AG04450 (cell line): ENCODE results near the gene ZIC5. TPM values are rescaled to one million over a fixed set of nuclear protein-coding genes. Genes with fewer than 3 reads are reported as not detected.
A peak's percentile ranks its signal among the peaks of the same experiment; 100 is the strongest.

Source experiments
- CTCF ChIA-PET: fragments of 300-600, 350-600 bp; formaldehyde crosslinking; extraction: SDS; loops from one replicate; lab custom pipeline; 2022; ENCODE audit warnings: antibody characterized with exemption, inconsistent platforms; lab: Charles Lee
- POLR2A ChIA-PET: fragments of 350-600 bp; formaldehyde crosslinking; extraction: SDS; loops from one replicate; lab custom pipeline; 2021; ENCODE audit warnings: antibody characterized with exemption, inconsistent platforms; lab: Yijun Ruan, JAX
- DNase-seq: peaks from one replicate; pipeline ENCODE4 v3.0.0-alpha.2; 2011; ENCODE audit warnings: low read depth, low spot score
- H3K27ac ChIP-seq: one replicate; pipeline ENCODE4 v1.5.1; 2012; ENCODE audit warnings: low read depth, low read length, control low read depth
- H3K27me3 ChIP-seq: one replicate; pipeline ENCODE4 v1.6.0; 2012; ENCODE audit warnings: low read length; ENCODE audit not compliant: control insufficient read depth, insufficient read depth
- H3K4me3 ChIP-seq: 2 replicates; pipeline ENCODE4 v1.5.1; 2011; ENCODE audit warnings: mild to moderate bottlenecking, low read depth, low read length, control low read depth
- H3K9me3 ChIP-seq: 2 replicates; pipeline ENCODE4 v1.5.1; 2012; ENCODE audit warnings: low read length; ENCODE audit not compliant: control insufficient read depth, insufficient read depth
- CTCF ChIP-seq: IDR thresholded peaks from 2 replicates; pipeline ENCODE4 v1.5.1; 2011; ENCODE audit warnings: low read depth, low read length, control low read depth, inconsistent platforms
- polyA plus RNA-seq: library from polyadenylated mRNA; depleted of rRNA; stranded (reverse); fragments of >200 nt; gene quantifications from 2 replicates; pipeline ENCODE4 v1.2.3, GENCODE V29; 2011

The ZIC5 gene
- polyA plus RNA-seq, 1 experiment = not detected

- Histone ChIP-seq H3K27ac (no peak overlapping the region), H3K9me3 (peaks cover 18% of the 10 kb centered on the region; the same call in 1 of the 2 replicates), H3K27me3 (peaks cover 77% of the 10 kb centered on the region), H3K4me3 (no peak overlapping the region)
- CTCF ChIA-PET = interaction anchor here (0.5 kb wide), 1 partner anchor 27 kb away, joined by 3 read pairs; no protein-coding TSS in a partner anchor
- no peak for TF ChIP-seq CTCF
- POLR2A ChIA-PET = no interaction called here
- no peak for DNase-seq
Observed at GRCh38 chr13:99959127-99959539, 12.4 kb downstream of the ZIC5 start.

- H3K9me3 ChIP-seq = peaks cover 18% of the 10 kb centered on the region; the same call in 1 of the 2 replicates
- TF ChIP-seq CTCF = no peak
- ChIA-PET POLR2A (no interaction called here), CTCF (interaction anchor here (0.7 kb wide), 2 partner anchors 277 to 560 kb away, joined by 3 read pairs; no protein-coding TSS in a partner anchor)
- H3K4me3 ChIP-seq = no peak overlapping the region
- no peak overlapping the region for H3K27ac ChIP-seq
- peaks cover 79% of the 10 kb centered on the region for H3K27me3 ChIP-seq
- no peak for DNase-seq
Observed at GRCh38 chr13:99958406-99959126, 13.0 kb downstream of the ZIC5 start.

- no peak for DNase-seq
- ChIA-PET POLR2A (interaction anchor here (0.5 to 0.6 kb wide), 2 partner anchors 35 to 56 kb away, joined by 3 to 4 read pairs; no protein-coding TSS in a partner anchor), CTCF (no interaction called here)
- peaks cover 84% of the 10 kb centered on the region for H3K27me3 ChIP-seq
- no peak overlapping the region for H3K4me3 ChIP-seq
- no peak for TF ChIP-seq CTCF
- H3K9me3 ChIP-seq = peaks cover 18% of the 10 kb centered on the region; the same call in 1 of the 2 replicates
- H3K27ac ChIP-seq = no peak overlapping the region
Observed at GRCh38 chr13:99956473-99957349, 14.9 kb downstream of the ZIC5 start.

GRCh38 chr13:99955747-99956472 lies 15.7 kb downstream of the ZIC5 start:
- POLR2A ChIA-PET = no interaction called here
- no peak for TF ChIP-seq CTCF
- H3K27me3 ChIP-seq = peaks cover 84% of the 10 kb centered on the region
- CTCF ChIA-PET = interaction anchor here (1.1 kb wide), 1 partner anchor 587 kb away, joined by 3 read pairs; no protein-coding TSS in a partner anchor
- peak overlapping the region; percentile 4; the same call in 1 of the 2 replicates for H3K4me3 ChIP-seq
- H3K27ac ChIP-seq = no peak overlapping the region
- H3K9me3 ChIP-seq = peaks cover 18% of the 10 kb centered on the region; the same call in 1 of the 2 replicates
- no peak for DNase-seq
